Endothelial cell (in vitro differentiated cells): ENCODE data around the gene NCK2. TPM values are rescaled to one million over a fixed set of nuclear protein-coding genes. Genes with fewer than 3 reads are reported as not detected.

Source experiments
- DNase-seq: peaks from one replicate; pipeline ENCODE4 v3.0.0; 2021; ENCODE audit warnings: low spot score
- H3K27ac Mint-ChIP-seq: one replicate; pipeline ENCODE4 v1.8.0; 2021; ENCODE audit warnings: mixed read lengths, inconsistent platforms; ENCODE audit not compliant: unreplicated experiment
- H3K27me3 Mint-ChIP-seq: one replicate; pipeline ENCODE4 v1.8.0; 2021; ENCODE audit warnings: mild to moderate bottlenecking, moderate library complexity, mixed read lengths, inconsistent platforms; ENCODE audit not compliant: unreplicated experiment
- H3K36me3 Mint-ChIP-seq: one replicate; pipeline ENCODE4 v1.8.0; 2021; ENCODE audit warnings: mild to moderate bottlenecking, low read depth, mixed read lengths, inconsistent platforms; ENCODE audit not compliant: unreplicated experiment
- H3K4me1 Mint-ChIP-seq: one replicate; pipeline ENCODE4 v1.8.0; 2021; ENCODE audit warnings: mild to moderate bottlenecking, mixed read lengths, inconsistent platforms; ENCODE audit not compliant: unreplicated experiment
- H3K4me3 Mint-ChIP-seq: one replicate; pipeline ENCODE4 v1.8.0; 2021; ENCODE audit warnings: mild to moderate bottlenecking, mixed read lengths, inconsistent platforms; ENCODE audit not compliant: unreplicated experiment
- H3K9me3 Mint-ChIP-seq: one replicate; pipeline ENCODE4 v1.8.0; 2021; ENCODE audit warnings: mixed read lengths, inconsistent platforms; ENCODE audit not compliant: unreplicated experiment
- total RNA-seq: library from RNA; stranded (reverse); fragmentation: NEBNext Ultra II Directional; extraction: Animal tissue kit (Norgen Biotek cat#: 25700); gene quantifications from one replicate; pipeline ENCODE4 v1.2.1, GENCODE V29; 2021; ENCODE audit not compliant: unreplicated experiment
- TF ChIP-seq, protein P1 (sequence below): fragments of 200-600 bp; sonication (generic); IDR thresholded peaks from one replicate; pipeline ENCODE4 v1.5.0; 2021; ENCODE audit warnings: antibody characterized with exemption; ENCODE audit not compliant: unreplicated experiment

NCK2 gene
- total RNA-seq, 1 donor from 2014 or later = 93.7 TPM

DNA sequence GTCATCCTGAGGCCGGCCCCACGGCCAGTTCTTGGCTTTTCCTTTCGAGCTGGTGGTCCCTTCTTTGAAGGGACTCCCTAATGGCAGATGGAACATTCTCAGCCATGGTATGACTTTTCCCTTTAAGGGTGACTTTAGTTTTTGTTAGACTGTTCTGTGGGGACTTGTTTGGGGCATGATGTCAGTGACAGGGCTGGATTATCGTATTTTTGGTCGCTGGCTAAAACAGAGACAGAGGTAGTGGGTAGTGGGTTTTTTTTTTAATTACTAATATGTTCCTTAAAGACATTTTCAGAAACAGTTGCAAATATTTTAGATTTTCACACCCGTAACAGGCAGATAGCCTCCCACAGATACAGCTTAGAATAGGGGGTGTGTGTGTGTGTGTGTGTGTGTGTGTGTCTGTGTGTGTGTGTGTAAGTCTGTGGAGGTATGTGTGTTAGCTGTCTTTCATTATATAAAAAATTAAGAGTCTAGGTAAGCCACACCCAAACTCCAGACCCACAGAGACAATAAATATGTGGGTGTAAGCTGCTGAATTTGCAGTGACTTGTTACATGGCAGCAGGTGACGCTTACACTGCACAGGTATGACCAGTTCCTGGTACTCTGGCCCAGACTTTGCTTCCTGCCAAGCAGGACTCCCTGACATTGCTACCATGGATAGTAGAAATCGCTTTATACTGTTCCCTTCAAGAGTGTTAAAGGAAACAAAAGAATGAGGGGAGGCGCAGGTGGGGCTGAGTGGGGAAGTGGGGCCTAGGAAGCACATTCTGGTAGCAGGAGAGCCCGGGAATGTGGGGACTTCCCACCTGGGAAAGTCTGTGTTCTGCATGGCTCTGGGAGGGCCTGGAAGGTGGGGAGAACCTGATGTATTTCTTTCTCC lies 20.9 kb downstream of the NCK2 start:
- peaks cover 34% of the 10 kb centered on the region for H3K4me1 Mint-ChIP-seq
- no peaks in the 10 kb centered on the region for H3K9me3 Mint-ChIP-seq
- H3K4me3 Mint-ChIP-seq = no peak overlapping the region
- no peak for DNase-seq
- H3K36me3 Mint-ChIP-seq = no peaks in the 10 kb centered on the region
- TF ChIP-seq, protein P1, sequence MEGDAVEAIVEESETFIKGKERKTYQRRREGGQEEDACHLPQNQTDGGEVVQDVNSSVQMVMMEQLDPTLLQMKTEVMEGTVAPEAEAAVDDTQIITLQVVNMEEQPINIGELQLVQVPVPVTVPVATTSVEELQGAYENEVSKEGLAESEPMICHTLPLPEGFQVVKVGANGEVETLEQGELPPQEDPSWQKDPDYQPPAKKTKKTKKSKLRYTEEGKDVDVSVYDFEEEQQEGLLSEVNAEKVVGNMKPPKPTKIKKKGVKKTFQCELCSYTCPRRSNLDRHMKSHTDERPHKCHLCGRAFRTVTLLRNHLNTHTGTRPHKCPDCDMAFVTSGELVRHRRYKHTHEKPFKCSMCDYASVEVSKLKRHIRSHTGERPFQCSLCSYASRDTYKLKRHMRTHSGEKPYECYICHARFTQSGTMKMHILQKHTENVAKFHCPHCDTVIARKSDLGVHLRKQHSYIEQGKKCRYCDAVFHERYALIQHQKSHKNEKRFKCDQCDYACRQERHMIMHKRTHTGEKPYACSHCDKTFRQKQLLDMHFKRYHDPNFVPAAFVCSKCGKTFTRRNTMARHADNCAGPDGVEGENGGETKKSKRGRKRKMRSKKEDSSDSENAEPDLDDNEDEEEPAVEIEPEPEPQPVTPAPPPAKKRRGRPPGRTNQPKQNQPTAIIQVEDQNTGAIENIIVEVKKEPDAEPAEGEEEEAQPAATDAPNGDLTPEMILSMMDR = no peak
- H3K27me3 Mint-ChIP-seq = peaks cover 1% of the 10 kb centered on the region
- H3K27ac Mint-ChIP-seq = no peak overlapping the region

DNA sequence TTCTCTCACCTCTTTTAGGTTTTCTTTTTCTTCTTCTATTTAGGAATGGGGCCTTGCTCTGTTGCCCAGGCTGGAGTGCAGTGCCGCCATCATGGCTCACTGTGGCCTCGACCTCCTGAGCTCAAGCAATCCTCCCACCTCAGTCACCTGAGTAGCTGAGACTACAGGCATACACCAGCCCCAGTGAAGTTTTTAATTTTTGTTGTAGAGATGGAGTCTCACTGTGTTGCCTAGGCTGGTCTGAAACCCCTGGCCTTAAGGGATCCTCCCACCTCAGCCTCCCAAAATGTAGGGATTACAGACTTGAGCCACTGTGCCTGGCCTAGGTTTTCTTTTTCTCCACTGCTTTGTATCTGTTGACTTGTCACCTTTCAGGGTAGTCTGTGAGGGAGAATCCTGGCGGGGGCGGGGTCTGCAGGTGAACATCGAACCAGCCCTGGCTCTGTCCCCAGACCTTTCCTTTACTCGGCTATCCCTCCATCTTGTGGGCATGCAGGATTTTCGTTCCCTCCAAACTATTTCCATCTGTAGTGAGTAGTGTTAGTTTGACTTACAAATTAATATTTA lies 21.7 kb downstream of the NCK2 start:
- H3K27me3 Mint-ChIP-seq = no peaks in the 10 kb centered on the region
- no peaks in the 10 kb centered on the region for H3K9me3 Mint-ChIP-seq
- no peak overlapping the region for H3K27ac Mint-ChIP-seq
- H3K4me1 Mint-ChIP-seq = peaks cover 28% of the 10 kb centered on the region
- no peaks in the 10 kb centered on the region for H3K36me3 Mint-ChIP-seq
- TF ChIP-seq, protein P1 = no peak
- H3K4me3 Mint-ChIP-seq = no peak overlapping the region
- no peak for DNase-seq

DNA sequence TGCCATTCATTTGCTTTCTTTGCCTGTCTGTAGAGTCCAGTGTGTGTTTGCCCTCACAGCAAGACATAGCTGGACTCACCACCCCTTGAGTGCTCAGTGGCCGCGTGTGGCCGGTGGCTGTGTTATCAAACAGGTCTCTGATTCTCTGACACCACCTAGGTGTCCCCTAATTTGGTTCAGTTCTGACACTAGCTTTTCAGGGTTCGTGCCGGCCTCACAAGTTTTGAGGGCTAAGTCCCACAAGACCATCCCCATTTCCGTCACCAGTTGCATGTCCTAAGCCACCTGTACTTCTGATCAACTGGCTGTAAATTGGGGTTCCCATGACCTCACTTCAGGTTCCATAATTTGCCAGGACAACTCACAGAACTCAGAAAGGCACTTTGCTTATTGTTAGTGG lies 23.5 kb downstream of the NCK2 start:
- H3K9me3 Mint-ChIP-seq = no peaks in the 10 kb centered on the region
- H3K4me3 Mint-ChIP-seq = no peak overlapping the region
- H3K27ac Mint-ChIP-seq = no peak overlapping the region
- H3K27me3 Mint-ChIP-seq = no peaks in the 10 kb centered on the region
- TF ChIP-seq, protein P1 = no peak
- no peak for DNase-seq
- peaks cover under 1% of the 10 kb centered on the region for H3K36me3 Mint-ChIP-seq
- peaks cover 32% of the 10 kb centered on the region for H3K4me1 Mint-ChIP-seq

DNA sequence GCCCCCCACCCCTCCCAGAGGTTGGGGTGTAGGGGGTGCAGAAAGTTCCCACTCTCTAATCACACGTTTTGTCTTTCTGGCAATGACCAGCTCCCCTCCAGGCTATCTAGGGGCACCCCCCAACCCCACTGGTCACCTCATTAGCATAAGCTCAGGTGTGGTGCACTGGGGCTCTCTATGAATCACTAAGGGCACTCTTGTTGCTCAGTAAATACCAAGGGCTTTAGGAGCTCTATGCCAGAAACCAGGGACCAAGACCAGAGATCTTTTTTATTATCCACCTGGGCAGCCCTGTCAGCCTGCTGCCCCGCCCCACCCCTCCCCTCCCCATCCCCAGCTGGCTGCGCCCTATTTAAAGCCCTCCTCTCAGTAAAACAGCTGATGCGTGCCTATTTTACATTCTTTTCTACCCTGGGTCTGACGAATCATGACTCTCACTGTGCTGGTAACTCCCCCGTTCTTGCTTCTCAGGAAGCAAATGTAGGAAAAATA lies 24.3 kb downstream of the NCK2 start:
- Mint-ChIP-seq H3K4me3 (no peak overlapping the region), H3K4me1 (peaks cover 38% of the 10 kb centered on the region), H3K27ac (no peak overlapping the region), H3K9me3 (no peaks in the 10 kb centered on the region), H3K36me3 (peaks cover 5% of the 10 kb centered on the region), H3K27me3 (peaks cover 1% of the 10 kb centered on the region)
- TF ChIP-seq, protein P1 = no peak
- no peak for DNase-seq

DNA sequence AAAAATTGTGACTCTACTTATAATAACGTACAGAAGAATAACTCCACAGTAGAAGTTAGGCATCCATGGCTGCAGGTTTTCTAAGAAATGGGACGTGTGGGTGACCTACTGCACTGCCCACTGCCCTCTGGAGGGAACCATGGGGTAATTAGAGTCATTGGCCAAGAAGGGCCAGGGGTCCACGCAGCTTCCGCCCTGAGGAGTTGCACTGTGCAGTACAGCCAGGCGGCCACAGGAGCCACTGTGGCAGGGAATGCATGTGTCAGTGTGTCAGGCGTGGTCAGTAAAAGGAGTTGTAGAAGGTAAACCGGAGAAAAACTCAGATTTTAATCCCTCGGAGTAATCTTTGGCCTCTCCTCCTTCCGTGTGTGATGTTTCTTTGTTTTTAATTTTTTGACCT lies 24.8 kb downstream of the NCK2 start:
- H3K4me1 Mint-ChIP-seq = peaks cover 42% of the 10 kb centered on the region
- TF ChIP-seq, protein P1 = peak; percentile 34
- H3K36me3 Mint-ChIP-seq = peaks cover 5% of the 10 kb centered on the region
- peaks cover 4% of the 10 kb centered on the region for H3K27me3 Mint-ChIP-seq
- peak; percentile 32 for DNase-seq
- H3K4me3 Mint-ChIP-seq = no peak overlapping the region
- no peak overlapping the region for H3K27ac Mint-ChIP-seq
- no peaks in the 10 kb centered on the region for H3K9me3 Mint-ChIP-seq
